ENCODE results near the gene PNKD.
A peak's percentile ranks its signal among the peaks of the same experiment; 100 is the strongest.
"Not testable (repeated sequence)": the region's sequence is repeated elsewhere in the genome, so short reads cannot be mapped to it uniquely, and the experiment has no call there.

The PNKD gene

DNA sequence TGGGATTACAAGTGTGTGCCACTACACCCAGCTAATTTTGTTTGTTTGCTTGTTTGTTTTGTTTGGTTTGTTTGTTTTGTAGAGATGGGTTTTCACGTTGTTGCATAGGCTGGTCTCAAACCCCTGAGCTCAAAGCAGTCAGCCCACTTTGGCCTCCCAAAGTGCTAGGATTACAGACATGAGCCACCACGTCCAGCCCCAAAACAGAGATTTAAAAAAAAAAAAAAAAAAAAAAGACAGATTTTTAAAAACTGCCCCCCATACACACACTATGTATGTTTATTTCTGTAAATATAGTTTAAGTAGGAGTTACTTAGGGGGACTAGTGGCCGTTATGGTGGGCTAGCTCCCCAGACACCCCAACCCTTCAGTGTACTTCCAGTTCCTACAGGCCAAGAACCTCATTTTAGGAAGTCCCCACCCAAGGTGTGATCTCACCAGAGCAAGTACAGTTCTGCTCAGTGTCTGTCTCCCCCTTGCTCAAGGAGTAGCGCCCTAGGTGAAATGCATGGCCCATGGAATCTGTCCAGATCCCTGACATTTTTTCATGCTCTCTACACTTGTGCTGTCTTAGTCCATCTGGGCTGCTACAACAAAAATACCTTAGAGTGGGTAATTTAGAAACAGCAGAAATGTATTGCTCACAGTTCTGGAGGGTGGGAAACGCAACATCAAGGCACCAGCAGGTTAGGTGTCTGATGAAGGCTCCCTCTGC, 23.6 kb downstream of the PNKD start:
- DNase-seq, result peak; percentile 72

DNA sequence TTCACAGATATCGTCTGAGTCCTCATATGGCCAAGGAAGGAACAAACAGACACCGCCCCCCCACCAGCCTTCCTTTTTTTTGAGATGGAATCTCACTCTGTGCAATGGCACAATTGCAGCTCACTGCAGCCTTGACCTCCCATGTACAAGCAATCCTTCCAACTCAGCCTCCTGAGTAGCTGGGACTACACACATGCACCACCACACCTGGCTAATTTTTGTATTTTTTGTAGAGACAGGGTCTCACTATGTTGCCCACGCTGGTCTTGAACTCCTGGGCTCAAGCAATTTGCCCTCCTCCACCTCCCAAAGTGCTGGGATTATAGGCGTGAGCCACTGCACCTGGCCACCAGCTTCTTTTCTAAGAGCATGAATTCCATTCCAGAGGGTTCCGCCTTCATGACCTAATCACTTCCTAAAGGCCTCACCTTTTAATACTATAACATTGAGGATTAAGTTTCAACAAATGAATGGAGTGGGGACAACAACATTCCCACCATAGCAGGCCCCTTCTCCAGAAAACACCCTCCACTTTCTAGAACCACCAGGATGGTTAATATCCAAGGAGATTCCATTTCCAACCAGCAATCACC, 24.2 kb downstream of the PNKD start:
- peak; percentile 36 for DNase-seq

DNA sequence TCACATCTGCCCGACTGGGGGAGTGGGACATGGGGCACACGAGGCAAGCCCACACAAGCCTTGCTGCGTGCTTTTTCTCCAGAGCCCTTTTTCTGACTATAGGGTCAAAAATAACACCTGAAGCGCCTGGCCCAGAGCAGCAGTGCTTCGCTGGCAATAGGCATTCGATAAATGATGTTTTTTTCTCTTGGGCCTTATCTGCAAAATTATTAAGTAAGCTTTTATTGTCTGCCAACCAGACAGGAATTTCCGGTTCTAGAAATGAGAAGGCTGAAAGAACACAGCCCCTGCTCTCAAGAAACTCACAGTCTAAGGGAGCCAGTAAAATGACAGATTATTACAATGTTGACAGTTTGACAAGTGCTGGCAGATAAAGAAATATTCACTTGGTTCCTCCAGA, 24.7 kb downstream of the PNKD start:
- no peak for DNase-seq

DNA sequence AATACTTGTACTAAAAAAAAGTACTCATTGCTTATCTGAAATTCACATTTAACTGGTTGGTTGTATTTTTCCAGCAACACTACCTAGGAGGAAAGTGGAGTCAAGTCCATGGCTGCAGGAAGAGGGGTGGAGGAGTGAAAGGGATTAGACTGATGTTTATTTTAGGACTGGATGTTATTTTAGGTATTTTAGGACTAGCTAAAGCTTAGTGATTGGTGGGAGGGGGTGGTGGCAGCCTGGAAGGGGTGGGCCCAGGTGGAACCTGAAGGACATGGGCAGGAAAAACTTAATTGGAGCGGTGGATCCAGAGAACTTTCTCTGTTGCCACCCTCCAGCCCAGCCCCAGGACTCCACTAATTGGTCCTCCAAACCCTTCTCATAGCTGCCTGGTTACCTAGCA, 25.9 kb downstream of the PNKD start:
- no peak for DNase-seq

DNA sequence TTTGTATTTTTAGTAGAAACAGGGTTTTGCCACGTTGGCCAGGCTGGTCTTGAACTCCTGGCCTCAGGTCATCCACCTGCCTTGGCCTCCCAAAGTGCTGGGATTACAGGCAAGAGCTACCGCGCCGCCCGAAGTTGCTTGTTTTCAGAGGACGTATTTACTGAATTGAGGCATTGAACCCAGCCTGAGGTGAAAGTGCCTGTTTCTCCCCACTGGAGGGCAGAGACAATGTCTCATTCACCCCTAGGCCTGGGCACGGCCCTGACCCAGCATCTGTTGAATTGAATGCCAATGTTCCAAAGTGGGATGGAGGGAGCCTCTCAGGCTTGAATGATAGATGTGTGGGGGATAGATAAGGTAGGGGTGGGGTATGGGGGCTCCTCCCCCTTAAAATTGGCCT, 26.5 kb downstream of the PNKD start:
- no peak for DNase-seq

DNA sequence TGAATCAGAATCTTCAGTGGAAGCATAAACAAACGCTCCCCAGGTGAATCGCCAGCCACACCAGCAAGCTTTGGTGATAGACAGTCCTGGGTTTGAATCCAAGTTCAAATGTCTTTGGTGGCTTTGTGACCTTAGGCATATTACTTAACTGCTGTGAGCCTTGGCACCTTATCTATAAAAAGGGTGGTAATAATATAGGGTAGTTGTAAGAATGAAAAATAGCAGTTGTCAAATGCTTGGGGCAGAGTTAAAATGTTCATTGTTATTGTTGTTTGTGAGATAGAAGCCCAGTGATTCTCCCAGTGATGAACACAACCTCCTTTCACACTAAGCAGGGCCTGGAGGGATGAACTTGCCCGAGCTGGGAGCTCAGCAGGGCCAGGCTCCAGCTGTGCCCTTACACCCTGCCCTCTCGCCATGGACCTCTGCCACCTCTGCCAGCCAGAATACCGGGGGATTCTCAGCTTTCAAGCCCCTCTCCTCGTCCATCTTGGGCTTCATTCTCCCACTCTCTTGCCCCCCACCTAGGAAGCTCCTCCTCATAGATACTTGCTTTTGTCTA, 28.1 kb downstream of the PNKD start:
- no peak for DNase-seq

DNA sequence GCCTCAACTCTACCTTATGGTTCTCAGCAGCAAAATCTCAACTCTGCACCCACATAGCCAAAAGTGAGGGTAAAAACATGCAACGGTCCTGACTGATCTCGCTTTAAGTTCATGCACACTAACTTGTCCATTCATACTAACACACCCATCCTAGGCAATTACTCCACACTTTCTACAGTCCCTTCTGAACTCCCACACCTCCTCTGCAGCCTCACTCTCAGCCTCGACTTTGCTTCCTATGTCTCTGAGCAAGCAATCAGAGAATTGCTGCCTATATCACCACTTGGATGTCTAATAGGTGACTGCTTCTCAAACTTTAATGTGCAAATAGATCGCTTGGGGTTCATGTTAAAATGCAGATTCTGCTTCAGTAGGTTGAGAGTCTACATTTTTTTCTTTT, 29.8 kb downstream of the PNKD start:
- DNase-seq, result peak; percentile 31

DNA sequence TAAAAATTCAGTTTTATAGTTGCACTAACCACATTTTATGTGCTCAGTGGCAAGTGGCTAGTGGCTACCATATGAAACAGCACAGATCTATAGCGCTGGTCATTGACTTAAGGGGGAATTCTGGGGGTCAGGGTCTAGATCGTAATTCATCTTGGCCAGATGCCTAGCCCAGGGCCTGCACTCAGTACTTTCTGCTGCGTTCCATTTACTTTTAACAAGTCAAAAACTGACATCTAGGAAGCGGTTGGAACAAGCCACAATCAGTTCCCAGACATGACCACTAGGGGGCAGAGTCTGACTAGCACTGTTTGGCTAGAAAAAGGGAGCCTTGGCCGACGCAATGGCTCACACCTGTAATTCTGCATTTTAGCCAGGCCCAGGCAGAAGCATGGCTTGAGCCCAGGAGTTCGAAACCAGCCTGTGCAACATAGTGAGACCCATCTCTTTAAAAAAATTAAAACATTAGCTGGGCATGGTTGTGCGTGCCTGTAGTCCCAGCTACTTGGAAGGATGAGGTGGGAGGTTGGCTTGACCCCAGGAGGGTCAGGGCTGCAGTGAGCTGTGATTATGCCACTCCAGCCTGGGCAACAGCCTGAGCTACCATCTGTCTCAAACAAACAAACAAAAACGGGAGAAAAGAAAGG, 31.0 kb downstream of the PNKD start:
- peak; percentile 79 for DNase-seq

DNA sequence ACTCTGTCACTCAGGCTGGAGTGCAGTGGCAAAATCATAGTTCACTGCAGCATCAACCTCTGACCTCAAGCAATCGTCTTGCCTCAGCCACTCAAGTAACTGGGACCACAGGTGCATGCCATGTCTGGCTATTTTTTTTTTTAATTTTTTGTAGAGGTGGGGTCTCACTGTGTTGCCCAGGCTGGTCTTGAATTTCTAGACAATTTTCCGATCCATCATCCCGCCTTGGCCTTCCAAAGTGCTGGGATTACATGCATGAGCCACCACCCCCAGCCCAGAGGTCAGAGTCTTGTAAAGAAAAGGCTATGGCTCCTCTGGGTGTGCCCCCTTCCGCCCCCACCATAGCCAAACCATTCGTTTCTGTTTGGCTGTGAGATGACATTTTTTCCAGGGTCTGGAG, 35.1 kb downstream of the PNKD start:
- DNase-seq, result no peak

DNA sequence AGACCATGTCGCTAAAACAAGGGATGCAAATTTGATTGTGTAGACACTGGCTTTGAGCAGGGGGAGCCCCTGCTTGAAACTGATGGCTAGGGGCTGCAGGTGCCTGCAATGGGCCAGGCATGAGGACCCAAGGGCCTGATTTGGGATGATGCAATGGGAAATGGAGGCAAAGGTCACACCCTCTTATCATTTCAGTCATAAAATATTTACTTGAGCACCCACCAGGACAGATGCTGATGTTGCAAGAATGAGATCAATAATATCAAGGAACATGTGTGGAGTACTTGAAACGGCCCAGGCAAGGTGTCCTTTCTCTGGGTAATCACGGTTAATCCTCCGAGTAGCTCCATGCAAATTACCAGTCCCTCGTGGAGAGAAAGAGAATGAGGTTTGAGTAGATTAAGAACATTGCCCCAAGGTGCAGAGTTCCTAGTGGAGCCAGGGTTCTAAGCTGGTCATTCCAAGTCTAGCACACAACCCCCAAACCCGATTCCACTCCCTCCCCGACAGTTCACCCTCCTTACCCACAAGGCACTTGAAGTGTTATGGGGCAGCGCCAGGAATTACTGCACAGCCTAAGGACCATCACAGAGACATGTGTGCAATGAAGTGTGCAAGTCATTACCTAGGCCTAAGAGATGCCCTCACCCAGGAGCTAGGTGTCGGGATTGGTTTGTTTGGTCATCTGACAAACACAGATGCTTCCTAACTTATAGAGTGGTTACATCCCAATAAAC, 36.0 kb downstream of the PNKD start:
- no peak for DNase-seq

DNA sequence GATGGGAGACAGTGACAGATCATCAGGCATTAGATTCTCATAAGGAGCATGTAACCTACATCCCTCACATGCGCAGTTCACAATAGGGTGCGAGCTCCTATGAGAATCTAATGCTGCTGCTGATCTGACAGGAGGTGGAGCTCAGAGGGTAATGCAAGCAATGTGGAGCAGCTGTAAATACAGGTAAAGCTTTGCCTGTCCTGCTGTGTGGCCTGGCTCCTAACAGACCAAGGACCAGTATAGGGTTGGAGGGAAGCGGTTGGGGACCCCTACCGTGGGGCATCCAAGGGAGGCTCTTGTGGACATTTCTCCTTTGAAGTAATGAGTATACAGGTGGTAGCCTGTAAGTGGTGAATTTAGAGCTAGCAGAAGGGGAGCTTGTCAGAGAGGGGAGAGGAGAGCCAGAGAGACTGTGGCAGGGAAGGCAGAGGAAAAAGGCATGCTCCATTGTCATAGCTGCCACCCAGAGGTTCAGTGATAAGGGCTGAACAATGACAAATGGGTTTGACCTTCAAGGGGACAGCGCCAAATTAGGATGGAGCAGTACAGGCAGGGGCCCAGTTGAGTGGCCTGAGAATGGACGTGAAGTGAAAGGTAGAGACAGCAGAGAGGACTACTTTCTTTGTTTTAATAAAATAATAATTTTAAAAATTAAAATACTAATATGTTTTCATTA, 37.2 kb downstream of the PNKD start:
- DNase-seq, result no peak

DNA sequence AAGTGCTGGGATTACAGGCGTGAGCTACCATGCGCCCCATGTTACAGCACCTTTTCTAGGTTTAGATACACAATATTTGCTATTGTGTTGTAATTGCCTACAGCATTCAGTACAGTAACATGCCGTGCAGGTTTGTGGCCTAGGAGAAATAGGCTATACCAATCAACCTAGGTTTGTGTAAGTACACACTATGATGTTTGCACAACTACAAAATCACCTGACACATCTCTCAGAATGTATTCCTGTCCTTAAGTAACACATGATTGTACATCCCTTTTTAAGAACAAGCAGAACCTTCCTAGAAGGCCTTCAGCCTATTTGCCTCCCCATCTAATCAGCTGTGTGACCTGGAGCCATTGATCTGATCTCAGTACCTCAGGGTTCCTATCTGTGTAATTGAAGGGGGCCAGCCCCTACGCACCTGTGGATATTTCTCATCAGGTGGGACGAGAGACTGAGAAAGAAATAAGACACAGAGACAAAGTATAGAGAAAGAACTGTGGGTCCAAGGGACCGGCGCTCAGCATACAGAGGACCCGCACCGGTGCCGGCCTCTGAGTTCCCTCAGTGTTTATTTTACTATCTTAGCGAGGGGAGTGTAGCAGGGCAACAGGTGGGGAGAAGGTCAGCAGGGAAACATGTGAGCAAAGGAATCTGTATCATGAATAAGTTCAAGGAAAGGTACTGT, 40.7 kb downstream of the PNKD start:
- DNase-seq, result no peak

DNA sequence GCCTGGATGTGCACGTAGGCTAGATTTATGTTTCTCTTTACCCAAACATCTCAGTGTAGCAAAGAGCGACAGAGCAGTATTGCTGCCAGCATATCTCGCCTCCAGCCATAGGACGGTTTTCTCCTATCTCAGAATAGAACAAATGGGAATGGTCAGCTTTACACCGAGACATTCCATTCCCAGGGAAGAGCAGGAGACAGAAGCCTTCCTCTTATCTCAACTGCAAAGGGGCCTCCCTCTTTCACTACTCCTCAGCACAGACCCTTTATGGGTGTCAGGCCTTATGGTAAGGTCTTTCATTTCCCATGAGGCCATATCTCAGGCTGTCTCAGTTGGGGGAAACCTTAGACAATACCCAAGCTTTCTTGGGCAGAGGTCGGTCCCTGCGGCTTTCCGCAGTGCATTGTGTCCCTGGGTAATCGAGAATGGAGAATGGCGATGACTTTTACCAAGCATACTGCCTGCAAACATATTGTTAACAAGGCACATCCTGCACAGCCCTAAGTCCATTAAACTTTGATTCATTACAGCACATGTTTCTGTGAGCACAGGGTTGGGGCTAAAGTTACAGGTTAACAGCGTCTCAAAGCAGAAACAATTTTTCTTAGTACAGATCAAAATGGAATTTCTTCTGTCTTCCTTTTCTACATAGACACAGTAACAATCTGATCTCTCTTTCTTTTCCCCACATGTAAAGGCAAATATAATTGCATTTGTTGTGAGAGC, 41.4 kb downstream of the PNKD start:
- not testable (repeated sequence) for DNase-seq

DNA sequence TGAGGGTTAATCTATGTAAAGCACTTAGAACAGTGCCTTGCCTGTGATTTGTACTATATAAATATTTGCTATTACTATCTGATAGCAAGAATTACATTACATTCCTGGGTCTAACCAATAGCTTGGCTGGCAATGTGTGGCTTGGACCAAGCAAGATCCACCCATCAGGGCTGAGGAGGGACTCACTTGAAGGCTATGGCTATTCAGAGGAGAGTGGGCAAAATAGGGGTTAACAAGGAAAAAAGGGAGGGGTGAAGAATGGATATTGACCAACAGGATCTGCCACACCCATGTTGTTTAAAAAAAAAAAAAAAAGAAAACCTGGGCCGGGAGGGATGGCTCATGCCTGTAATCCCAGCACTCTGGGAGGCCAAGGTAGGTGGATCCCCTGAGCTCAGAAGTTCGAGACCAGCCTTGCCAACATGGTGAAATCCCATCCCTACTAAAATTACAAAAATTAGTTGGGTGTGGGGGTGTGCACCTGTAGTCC, 42.0 kb downstream of the PNKD start:
- no peak for DNase-seq

DNA sequence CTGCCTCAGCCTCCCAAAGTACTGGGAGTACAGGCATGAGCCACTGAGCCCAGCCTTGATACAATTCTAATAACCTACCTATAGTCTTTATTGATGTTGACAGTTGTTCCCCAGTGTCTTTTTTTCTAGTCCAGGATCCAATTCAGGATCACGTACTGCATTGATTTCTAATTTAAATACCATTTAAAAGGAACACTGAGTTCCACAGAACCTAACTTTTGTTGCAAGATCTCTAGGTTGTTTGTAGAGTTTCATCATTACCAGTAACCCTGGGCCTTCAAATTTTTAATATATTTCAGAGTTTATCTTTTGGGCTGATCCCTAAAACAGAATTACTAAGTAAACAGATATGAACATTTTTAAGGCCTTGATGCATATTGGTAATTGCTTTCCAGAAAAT, 43.0 kb downstream of the PNKD start:
- DNase-seq, result no peak

DNA sequence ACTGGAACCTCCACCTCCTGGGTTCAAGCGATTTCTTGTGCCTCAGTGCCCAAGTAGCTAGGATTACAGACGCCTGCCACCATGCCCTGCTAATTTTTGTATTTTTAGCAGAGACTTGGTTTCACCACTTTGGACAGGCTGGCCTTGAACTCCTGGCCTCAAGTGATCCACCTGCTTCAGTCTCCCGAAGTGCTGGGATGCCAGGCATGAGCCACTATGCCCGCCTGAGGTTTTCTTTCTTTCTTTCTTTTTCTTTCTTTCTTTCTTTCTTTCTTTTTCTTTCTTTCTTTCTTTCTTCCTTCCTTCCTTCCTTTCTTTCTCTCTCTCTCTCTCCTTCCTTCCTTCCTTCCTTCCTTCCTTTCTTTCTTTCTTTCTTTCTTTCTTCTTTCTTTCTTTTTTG, 44.4 kb downstream of the PNKD start:
- not testable (repeated sequence) for DNase-seq

DNA sequence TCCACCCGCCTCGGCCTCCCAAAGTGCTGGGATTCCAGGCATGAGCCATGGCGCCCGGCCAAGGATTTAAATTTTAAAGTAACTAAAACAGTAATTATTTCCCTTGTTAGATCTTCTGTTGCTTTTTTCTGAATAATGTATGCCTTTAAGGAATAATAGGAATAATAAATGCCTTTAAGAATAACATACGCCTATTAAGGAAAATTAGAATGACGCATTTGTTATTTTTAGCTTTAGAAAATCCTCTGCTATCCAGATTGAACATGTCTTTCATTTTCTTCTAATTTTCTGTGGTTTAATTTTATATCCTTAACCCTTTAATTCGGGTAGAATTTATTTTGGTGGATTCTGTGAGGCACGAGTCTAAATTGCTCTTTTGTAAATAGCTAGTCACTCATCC, 45.1 kb downstream of the PNKD start:
- no peak for DNase-seq

DNA sequence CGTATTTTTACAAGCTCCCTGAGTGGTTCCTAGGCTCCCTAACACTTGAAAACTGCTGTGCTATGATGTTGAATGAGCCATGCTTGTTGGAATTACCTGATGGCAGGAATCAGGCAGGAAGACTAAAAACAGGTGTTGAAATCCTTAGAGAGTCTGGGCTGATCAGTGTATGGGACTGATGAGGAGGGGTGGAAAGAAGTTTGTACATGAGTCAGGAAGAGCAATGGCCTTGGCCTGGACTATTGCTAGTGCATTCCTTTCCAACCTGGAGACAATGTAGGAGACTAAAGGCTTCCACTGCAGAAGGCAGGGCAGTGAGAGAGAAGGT, 46.9 kb downstream of the PNKD start:
- no peak for DNase-seq

DNA sequence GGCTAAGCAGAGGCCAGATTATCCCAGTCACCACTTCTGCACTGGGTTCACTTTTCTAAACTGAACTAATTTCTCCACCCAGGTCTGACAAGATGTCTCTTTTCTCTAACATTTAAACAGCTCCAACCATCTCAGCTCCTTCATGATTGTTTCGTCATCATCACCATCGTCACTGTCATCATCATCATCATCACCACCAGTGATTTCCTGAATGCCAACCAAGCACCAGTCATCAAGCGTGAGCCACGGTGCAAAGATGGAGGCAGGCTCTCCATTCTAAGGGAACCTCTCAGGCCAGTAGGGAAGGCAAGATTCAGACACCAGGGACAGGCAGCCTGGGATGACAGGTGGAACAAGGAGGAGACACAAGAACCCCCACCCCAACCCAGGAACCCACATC, 47.5 kb downstream of the PNKD start:
- DNase-seq, result peak; percentile 20

DNA sequence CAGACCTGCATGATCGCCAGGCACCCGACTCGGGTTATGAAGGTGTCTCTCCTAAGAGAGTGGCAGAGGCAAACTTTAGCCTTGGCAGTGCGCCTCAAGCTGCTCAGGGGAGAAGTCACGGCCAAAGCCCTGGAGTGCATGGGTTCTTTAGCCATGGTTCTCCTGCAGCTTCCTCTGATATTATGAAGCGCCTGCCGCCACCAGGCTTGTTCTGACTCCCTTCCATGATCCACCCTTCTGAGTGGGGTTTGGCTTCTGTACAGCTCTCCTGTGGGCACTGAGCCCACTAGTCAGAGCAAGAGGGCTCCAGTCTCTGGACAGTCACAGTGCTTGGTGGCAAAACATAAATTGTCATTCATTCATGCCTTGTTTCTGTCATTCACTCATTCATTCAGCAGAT, 47.9 kb downstream of the PNKD start:
- DNase-seq, result no peak

DNA sequence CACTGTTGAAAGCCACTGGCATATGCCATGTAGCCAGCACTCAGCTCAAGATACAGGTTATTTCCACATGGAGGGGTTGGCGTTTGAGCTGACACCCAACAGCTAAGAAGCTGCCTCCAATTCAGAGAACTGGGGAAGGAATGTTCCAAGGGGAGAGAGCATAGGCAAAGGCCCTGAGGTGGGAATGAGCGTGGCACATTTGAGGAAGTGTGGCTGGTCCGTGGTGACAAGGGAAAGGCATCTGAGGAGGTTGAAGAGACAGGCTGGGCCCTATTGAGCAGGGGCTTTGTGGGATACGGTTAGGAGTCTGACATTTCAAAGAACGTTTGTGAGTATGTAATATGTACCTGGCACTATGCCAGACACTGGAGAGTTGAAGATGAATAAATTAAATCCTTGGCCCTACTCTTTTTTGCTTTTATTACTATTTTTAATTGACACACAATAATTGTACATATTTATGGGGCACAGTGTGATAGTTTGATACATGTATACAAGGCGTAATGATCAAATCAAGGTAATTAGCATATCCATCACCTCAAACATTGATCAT, 49.6 kb downstream of the PNKD start:
- DNase-seq, result no peak
